ENCODE data around the gene SLC39A6. TPM values are rescaled to one million over a fixed set of nuclear protein-coding genes. Genes with fewer than 3 reads are reported as not detected.

SLC39A6 gene
- total and polyA plus RNA-seq, 2 of the 13 experiments (the other 11 are each of a cell fraction or from before 2014, with no cell fraction given) = 41.7 to 59.2 TPM

GRCh38 chr18:36067055-36067957 is 61.8 kb downstream of the SLC39A6 start, which contains the start of gene RPRD1A (continued):
- TF ChIP-seq DMTF1 (CRISPR knock-in tag; IDR thresholded peaks at IDR 0.05) (no peak), POGZ (CRISPR knock-in tag; IDR thresholded peaks at IDR 0.05) (peak; percentile 99), ZNF253 (CRISPR knock-in tag; IDR thresholded peaks at IDR 0.05; ENCODE audit: borderline replicate concordance) (no peak), ZNF674 (CRISPR knock-in tag; IDR thresholded peaks at IDR 0.05; ENCODE audit: low read depth) (no peak), EHMT2 (IDR thresholded peaks at IDR 0.05; ENCODE audit: borderline replicate concordance, low read depth, low read length) (no peak), POLR2G (IDR thresholded peaks at IDR 0.05; ENCODE audit: low read depth, low read length) (peak; percentile 85), ZNF224 (CRISPR knock-in tag; IDR thresholded peaks at IDR 0.05) (0 out of 2 replicates have a peak, but pooled peaks have one; percentile 83), DPF2 (CRISPR knock-in tag; IDR thresholded peaks at IDR 0.05; ENCODE audit: borderline replicate concordance, low read depth) (no peak), TEAD2 (CRISPR knock-in tag; IDR thresholded peaks at IDR 0.05) (no peak), TCF7L2 (IDR thresholded peaks at IDR 0.05; ENCODE audit: low read depth, low read length) (no peak), ZNF280B (CRISPR knock-in tag; IDR thresholded peaks at IDR 0.05; ENCODE audit: borderline replicate concordance) (peak; percentile 89), ZNF24 (IDR thresholded peaks at IDR 0.05) (no peak), JUN (CRISPR knock-in tag; IDR thresholded peaks at IDR 0.05) (no peak), ZNF264 (CRISPR knock-in tag; IDR thresholded peaks at IDR 0.05) (peak; percentile 50; the same call in 1 of the 2 replicates), ZNF644 (CRISPR knock-in tag; IDR thresholded peaks at IDR 0.05; ENCODE audit: low read depth) (no peak), MNT (IDR thresholded peaks at IDR 0.05) (peak; percentile 32), ZFP36 (IDR thresholded peaks at IDR 0.05; ENCODE audit: borderline replicate concordance, low read depth, low read length, partially characterized antibody) (no peak), CBX2 (IDR thresholded peaks at IDR 0.05; ENCODE audit: low read depth, low read length) (no peak), CBX2 (CRISPR knock-in tag; IDR thresholded peaks at IDR 0.05; ENCODE audit: low read depth) (no peak), BCL6 (CRISPR knock-in tag; IDR thresholded peaks at IDR 0.05) (no peak; the same call in 1 of the 2 replicates), HDAC1 (CRISPR knock-in tag; IDR thresholded peaks at IDR 0.05) (peak; percentile 86), ZFY (CRISPR knock-in tag; IDR thresholded peaks at IDR 0.05) (peak; percentile 93), ZFP1 (CRISPR knock-in tag; IDR thresholded peaks at IDR 0.05) (no peak), POLR2AphosphoS2 (IDR thresholded peaks at IDR 0.05; ENCODE audit: low read depth, low read length) (no peak), ZNF775 (CRISPR knock-in tag; IDR thresholded peaks at IDR 0.05; ENCODE audit: borderline replicate concordance) (no peak)
